Measurements from ENCODE around the gene PTPRS. TPM values are rescaled to one million over a fixed set of nuclear protein-coding genes. Genes with fewer than 3 reads are reported as not detected.

The PTPRS gene
- total and polyA plus RNA-seq, 2 of the 13 experiments (the other 11 are each of a cell fraction or from before 2014, with no cell fraction given) = 32.7 to 43.9 TPM

- ChIA-PET CTCF (ENCODE audit: low intra/inter-chr PET ratio, low total read pairs) (no interaction called here), POLR2A (no interaction called here)
- in situ Hi-C loops (cut with HindIII; ENCODE audit: extremely low pct_ligation_motif_present, low pct_unique_long_range_greater_than_20kb) (no loop called here), intact Hi-C loops (cut with micrococcal nuclease; ENCODE audit: unreplicated experiment) (no loop called here)
- ATAC-seq = no peak
- no peak overlapping the region for H2AFZ ChIP-seq (ENCODE audit: low read length)
- no peak for DNase-seq (ENCODE audit: low spot score)
- H3K9ac ChIP-seq (ENCODE audit: insufficient read depth, low read depth, low read length) = no peak overlapping the region
- no peak for FAIRE-seq
- no peak for TF ChIP-seq MIXL1 (CRISPR knock-in tag; IDR thresholded peaks at IDR 0.05)
- no peak for TF ChIP-seq ZZZ3 (CRISPR knock-in tag; IDR thresholded peaks at IDR 0.05; ENCODE audit: borderline replicate concordance)
- no peak for TF ChIP-seq ZFAT (CRISPR knock-in tag; conservative IDR thresholded peaks at IDR 0.05)
- TF ChIP-seq, protein P1, sequence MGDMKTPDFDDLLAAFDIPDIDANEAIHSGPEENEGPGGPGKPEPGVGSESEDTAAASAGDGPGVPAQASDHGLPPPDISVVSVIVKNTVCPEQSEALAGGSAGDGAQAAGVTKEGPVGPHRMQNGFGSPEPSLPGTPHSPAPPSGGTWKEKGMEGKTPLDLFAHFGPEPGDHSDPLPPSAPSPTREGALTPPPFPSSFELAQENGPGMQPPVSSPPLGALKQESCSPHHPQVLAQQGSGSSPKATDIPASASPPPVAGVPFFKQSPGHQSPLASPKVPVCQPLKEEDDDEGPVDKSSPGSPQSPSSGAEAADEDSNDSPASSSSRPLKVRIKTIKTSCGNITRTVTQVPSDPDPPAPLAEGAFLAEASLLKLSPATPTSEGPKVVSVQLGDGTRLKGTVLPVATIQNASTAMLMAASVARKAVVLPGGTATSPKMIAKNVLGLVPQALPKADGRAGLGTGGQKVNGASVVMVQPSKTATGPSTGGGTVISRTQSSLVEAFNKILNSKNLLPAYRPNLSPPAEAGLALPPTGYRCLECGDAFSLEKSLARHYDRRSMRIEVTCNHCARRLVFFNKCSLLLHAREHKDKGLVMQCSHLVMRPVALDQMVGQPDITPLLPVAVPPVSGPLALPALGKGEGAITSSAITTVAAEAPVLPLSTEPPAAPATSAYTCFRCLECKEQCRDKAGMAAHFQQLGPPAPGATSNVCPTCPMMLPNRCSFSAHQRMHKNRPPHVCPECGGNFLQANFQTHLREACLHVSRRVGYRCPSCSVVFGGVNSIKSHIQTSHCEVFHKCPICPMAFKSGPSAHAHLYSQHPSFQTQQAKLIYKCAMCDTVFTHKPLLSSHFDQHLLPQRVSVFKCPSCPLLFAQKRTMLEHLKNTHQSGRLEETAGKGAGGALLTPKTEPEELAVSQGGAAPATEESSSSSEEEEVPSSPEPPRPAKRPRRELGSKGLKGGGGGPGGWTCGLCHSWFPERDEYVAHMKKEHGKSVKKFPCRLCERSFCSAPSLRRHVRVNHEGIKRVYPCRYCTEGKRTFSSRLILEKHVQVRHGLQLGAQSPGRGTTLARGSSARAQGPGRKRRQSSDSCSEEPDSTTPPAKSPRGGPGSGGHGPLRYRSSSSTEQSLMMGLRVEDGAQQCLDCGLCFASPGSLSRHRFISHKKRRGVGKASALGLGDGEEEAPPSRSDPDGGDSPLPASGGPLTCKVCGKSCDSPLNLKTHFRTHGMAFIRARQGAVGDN (CRISPR knock-in tag; IDR thresholded peaks at IDR 0.05) = no peak
- TF ChIP-seq PLRG1 (conservative IDR thresholded peaks at IDR 0.05) = no peak
- TF ChIP-seq, protein P2, sequence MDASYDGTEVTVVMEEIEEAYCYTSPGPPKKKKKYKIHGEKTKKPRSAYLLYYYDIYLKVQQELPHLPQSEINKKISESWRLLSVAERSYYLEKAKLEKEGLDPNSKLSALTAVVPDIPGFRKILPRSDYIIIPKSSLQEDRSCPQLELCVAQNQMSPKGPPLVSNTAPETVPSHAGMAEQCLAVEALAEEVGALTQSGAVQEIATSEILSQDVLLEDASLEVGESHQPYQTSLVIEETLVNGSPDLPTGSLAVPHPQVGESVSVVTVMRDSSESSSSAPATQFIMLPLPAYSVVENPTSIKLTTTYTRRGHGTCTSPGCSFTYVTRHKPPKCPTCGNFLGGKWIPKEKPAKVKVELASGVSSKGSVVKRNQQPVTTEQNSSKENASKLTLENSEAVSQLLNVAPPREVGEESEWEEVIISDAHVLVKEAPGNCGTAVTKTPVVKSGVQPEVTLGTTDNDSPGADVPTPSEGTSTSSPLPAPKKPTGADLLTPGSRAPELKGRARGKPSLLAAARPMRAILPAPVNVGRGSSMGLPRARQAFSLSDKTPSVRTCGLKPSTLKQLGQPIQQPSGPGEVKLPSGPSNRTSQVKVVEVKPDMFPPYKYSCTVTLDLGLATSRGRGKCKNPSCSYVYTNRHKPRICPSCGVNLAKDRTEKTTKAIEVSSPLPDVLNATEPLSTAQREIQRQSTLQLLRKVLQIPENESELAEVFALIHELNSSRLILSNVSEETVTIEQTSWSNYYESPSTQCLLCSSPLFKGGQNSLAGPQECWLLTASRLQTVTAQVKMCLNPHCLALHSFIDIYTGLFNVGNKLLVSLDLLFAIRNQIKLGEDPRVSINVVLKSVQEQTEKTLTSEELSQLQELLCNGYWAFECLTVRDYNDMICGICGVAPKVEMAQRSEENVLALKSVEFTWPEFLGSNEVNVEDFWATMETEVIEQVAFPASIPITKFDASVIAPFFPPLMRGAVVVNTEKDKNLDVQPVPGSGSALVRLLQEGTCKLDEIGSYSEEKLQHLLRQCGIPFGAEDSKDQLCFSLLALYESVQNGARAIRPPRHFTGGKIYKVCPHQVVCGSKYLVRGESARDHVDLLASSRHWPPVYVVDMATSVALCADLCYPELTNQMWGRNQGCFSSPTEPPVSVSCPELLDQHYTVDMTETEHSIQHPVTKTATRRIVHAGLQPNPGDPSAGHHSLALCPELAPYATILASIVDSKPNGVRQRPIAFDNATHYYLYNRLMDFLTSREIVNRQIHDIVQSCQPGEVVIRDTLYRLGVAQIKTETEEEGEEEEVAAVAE (CRISPR knock-in tag; IDR thresholded peaks at IDR 0.05; ENCODE audit: borderline replicate concordance) = no peak
- TF ChIP-seq ISX (CRISPR knock-in tag; conservative IDR thresholded peaks at IDR 0.05) = no peak
- no peak for TF ChIP-seq PHF5A (CRISPR knock-in tag; IDR thresholded peaks at IDR 0.05; ENCODE audit: low read depth, unreplicated experiment)
- H3K9me3 ChIP-seq (ENCODE audit: low read length) = no peaks in the 10 kb centered on the region
- H3K4me2 ChIP-seq (ENCODE audit: low read depth, low read length) = no peak overlapping the region
- H3K4me1 ChIP-seq (ENCODE audit: insufficient read depth, low read length) = peaks cover 12% of the 10 kb centered on the region
- 92% methylated on average over 15 of the region's 15 CpGs for WGBS (ENCODE audit: low lambda C conversion rate)
- H3K36me3 ChIP-seq (replicated peaks in 1 of 2; ENCODE audit: control insufficient read depth in 1 of 2, insufficient read depth in 2 of 2, low read length in 2 of 2) = no peaks in the 10 kb centered on the region
- no peaks in the 10 kb centered on the region for H3K27me3 ChIP-seq (ENCODE audit: control insufficient read depth in 1 of 2, insufficient read depth in 2 of 2, low read length in 2 of 2)
- H3K27ac ChIP-seq (ENCODE audit: extremely low read length, insufficient read depth, low read length) = no peak overlapping the region
- BruUV-seq (replicated peaks) = no TSS peak
- no peak overlapping the region for H3K4me3 ChIP-seq (replicated peaks in 1 of 3; ENCODE audit: insufficient read depth in 1 of 3, low read depth in 2 of 3, low read length in 3 of 3)
- H3K79me2 ChIP-seq (ENCODE audit: insufficient read depth, low read length) = no peaks in the 10 kb centered on the region
- 0 out of 2 replicates have a peak, but pooled peaks cover 6% of the 10 kb centered on the region for H4K20me1 ChIP-seq (ENCODE audit: insufficient read depth, low read length)
Observed at GRCh38 chr19:5335593-5335992, 5.0 kb downstream of the PTPRS start.

All from HepG2 (cell line).